HG02798 (cell line): Measurements from ENCODE around the gene KCNK7.

Experiments used
- ATAC-seq: cut with Tn5 transposase; IDR thresholded peaks from one replicate; pipeline ENCODE4 v1.9.1; 2021; ENCODE audit warnings: mild to moderate bottlenecking; ENCODE audit not compliant: unreplicated experiment, poor library complexity

Gene KCNK7

DNA sequence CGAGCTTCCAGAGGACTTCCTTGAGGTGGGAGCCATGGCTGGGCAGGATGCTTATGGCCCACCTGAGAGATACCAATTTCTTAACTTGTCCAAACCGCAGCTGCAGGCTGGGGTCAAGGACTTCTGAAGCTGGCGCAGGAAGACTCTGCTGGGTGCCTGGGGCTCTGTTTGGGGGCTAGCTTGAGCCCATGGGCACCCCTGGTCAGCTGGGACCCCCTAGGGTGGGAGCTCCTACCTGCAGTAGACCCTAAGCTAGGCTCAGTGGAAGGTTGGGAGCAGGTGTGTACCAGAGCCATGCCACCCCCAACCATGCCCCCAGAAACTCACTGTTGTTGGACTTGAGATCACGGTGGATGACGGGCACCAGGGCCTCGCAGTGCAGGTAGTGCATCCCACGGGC is 17.1 kb upstream of the KCNK7 start:
- ATAC-seq: no peak

DNA sequence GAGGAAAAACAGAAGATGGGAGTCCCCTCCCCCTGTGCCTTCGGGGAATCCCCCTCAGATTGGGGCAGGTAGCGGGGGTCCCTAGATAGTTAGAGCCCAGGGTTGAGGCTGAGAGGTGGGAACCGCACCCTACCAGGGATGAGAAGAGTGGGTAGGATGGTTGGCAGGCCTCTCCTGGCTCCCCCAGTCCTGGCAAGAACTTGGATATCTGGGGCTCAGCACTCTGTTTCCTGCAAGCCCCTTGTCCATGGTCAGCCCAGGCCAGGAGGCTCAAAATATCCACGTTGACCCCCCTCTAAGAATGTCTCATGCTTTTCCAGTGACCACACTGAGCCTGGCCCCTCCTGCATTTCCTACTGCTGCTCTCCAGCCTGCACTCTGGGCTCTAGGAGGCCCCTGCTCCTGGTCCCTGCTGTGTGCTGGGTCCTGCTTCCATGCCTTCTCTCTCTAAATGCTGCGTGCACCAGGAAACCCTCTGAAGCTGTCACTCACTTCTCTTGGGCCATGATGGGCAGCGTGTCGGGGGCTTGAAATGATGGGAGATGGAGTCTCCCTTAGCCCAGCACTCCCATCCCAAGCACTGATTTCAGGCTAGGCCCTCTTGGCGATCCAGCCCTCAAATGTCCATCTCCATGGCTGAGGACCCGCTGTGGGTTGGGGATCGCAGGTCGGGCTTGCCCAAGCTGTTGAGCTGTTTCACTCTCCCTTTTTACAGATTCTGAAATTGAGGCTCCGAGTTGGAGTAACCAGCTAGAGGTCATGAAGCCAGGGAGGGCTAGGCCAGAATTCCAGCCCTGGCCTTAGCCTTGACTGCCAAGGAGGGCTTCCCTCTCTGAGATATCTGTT is 16.4 kb upstream of the KCNK7 start:
- no peak for ATAC-seq

DNA sequence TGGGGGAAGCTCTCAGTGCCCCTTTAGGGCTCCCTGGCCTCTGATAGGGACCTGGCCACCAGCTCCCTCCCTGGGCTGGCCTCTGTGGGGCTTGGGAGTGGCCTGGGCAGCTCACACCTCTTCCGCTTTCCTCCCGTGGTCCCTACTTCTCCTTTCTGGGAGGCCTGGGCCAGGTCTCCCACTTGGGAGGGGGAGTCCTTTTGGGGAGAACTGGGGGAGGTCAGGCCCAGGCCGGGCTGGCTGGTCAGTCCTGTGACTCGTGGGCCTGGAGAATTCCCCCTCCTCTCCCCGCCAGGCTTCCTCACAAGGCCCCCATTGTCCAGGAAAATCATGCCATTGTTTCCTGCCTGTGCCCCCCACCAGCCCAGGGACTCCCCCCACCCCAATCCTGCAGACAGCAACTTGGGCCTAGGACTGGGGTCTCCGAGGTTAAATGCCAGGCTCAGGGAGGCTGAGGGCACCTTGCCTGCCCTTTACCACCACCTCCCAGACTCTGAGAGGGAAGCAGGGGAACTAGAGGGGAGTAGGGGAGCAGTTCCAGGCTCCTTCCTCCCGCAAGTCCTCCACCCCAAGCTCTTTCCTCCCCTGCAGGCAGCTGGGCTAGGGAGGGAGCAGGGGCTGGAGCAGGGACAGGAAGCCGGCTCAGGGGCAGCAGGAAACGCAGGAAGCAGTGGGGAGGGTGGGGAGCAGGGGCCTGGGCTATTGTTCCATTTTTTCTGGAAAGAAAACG is 15.6 kb upstream of the KCNK7 start:
- no peak for ATAC-seq

DNA sequence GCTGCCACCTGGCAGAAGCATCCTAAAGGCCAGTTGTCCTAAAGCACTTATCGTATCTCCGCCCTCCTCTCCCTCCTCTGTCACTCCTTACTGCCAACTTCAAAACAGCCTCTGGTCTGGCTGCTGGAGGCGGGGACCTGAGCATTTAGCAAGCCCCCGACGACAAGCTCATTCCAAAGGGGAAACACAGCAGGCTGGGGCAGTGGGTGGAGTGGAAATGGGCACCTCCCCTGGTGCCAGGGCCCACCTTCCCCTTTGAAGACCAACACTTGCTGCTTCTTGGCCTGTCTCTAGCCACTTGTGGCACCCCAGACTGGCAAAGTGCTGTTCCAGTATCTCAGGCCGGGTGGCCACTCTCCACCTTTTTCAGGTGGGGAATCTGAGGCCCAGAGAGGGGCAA is 14.8 kb upstream of the KCNK7 start:
- no peak for ATAC-seq

DNA sequence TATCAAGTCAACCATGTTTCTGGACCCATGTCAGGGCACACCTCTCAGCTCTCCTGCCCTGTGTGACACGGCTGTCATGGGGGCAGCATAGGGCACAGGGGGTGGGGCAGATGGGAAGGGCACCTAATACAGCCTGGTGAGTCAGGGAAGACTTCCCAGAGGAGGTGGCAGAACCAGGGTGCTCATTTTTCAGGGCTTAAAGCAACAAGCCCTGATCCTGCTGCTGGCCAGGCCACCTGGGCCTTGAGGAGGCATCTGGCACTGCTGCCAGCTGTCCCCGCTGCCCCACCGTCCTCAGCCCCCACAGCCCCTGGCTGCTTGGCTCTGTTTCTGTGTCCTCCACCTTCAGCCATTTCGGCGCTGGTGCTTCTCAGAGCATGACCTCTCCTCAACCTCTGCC is 14.1 kb upstream of the KCNK7 start:
- no peak for ATAC-seq

DNA sequence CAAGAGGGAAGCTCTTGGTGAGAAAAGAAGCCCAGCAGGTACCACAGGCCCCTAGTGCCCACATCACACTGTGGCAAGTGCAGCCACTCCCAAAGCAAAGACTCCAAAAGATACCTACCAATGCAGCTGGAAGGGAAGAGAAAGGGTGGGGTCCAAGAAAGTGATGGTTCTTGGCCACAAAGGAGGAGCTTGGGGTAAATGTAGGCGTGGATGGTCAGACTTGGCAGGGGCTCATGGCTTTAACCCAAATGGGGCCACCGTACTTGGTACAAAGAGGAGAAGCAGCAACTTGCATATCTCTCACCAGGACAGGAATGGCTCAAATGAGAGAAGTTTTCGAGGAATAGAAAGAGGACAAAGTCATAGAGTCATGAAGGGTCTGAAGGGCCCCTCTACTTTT is 13.6 kb upstream of the KCNK7 start:
- no peak for ATAC-seq

DNA sequence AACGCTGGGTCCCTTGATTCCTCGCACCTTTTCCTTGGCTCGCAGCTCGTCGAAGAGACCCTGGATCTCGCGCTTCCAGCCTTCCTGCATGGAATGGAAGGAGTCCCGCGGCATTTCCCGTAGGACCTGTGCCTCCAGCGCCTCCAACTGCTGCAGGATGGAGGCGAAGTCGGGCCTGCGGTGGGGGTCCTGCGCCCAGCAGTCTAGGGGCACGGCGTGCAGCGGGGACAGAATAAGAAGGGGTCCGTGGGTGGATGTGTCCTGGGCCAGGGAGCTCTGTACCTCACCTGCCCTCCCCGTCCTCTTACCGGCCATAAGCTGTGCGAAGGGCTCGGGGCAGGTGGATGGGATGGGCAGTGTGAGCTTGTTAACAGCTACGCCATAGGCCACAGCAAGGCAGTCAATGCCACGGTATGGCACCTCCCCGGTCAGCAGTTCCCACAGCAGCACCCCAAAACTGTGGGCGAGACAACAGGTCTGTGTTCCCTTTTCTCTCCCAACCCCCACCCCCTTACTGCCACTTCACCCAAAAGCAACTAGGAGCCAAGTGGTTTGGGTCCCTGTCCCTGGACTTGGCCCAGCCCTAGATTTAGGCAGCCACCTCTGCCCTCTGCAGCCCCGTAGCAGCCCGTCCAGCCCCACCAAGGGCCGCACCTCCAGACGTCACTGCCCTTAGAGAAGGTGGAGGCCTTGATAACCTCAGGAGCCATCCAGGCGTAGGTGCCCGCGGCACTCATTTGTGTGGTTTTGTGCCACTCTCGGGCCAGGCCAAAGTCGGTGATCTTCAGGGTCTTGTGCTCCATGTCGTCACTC is 12.2 kb upstream of the KCNK7 start:
- no peak for ATAC-seq

DNA sequence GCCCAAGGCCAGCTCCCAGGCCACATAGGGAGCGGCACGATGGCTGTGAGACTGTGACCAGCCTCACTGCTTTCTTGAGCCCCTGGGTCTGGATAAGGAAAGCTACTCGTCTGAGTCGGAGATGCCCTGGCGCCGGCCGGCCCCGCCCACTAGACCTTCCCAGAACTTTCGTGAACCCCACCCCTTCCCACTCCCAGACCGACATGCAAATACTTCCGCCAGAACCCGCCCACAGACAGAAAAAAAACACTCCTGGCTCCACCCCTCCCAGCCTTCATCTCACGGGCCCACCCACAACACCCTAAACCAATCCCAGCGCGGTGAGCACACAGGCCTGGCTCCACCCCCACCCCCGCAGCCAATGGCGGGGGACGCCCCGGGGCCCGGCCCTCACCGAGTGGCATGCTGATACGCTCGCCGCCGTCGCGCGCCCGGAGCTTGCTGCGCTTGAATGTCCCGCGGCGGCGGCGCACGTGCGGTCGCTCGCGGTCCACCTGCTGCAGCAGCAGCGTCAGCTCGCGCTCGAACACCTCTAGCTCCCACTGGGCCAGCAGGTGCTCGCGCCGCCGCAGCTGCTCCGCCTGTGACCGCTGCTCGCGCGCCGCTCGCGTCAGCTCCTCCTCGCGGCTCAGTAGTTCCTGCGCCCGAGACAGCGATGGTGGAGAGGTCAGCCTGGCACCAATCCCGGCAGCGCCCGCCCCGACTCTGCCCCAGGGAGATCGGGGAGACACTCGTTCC is 11.4 kb upstream of the KCNK7 start:
- ATAC-seq: no peak

DNA sequence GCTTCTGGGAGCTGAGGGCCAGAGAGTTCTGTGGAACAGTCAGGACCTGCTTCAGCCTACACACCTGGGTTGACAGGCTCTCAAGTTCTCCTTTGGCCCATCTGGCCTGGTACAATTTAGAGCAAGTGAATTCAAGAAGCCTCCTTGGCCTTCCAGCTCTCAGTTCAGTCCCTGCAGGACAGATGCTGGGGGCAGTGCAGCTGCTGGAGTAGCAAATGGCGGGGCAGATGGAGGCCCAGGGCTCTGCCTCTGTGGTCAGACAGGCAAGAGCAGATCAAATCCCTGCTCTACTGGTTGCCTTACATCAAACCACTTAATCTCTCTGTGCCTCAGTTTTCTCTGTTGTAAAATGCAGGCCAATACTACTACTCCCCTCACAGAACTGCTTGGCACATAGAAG is 8.7 kb upstream of the KCNK7 start:
- ATAC-seq: no peak

DNA sequence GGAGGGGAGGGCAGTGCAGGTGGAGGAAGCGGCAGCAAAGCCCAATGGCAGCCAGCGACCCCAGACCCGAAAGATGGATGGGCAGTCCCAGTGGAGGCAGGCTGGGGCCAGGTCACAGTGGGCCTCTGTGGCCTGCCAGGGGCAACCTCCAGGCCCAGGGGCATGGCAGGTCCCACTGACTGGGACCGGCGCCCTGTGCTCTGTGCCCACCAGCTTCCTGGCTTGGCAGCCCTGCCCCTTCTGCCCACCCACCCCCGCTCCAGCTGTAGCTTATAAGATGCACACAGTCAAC is 4.3 kb upstream of the KCNK7 start:
- ATAC-seq: no peak

DNA sequence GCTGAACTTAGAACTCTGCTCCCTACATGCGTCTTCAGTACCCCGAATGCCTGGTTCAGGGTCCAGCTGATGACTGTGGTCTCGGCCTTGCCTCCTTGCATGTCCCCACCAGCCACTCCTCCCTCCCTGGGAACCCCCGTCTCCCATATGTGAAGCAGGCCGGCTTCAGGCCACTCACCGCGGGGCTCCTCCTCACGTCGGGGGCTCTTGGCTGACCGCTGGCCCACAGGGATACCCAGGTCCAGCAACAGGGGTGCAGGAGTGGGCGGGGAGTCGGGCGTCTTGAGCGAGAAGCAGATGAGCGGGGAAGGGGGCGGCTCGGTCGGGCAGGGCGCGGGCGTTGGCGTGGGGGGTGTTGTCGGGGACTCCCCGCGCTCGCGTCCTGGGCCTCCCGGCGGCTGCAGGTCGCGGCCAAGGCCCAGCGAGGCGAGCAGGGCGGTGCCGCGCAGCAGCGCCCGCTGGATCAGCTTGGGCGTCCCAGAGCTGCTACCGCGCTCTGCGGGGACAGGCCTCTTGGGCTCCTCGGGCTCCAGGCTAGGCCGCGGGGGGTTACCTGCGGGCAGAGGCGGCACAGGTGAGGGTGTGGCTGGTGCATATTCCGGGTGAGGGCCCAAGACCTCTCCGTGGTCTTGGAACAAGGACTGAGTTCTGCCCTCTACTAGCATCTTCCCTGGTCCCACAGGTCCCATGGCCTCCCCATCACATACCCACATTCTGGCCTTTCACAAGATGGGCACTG is 3.8 kb upstream of the KCNK7 start:
- ATAC-seq: no peak

DNA sequence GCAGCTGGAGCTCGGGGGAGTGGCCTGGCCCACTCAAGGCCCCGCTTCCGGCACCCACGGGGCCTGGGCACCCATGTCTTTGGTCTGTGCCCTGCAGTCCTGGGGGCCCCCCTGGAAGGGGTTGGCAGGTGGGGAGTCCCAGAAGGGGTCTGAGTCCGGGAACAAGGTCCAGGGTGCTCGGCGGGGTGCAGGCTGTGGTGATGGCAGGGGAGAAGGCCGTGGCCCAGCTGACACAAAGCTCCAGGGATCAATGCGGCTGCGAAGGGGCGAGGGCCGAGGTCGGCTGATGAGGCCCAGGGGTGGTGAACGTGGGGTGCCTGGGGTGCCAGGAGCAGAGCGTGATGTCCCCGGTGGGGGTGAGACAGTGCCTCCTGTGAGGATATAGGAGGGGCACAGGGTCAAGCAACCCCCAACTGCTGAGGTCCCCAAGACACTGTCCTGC is 2.7 kb upstream of the KCNK7 start:
- no peak for ATAC-seq

DNA sequence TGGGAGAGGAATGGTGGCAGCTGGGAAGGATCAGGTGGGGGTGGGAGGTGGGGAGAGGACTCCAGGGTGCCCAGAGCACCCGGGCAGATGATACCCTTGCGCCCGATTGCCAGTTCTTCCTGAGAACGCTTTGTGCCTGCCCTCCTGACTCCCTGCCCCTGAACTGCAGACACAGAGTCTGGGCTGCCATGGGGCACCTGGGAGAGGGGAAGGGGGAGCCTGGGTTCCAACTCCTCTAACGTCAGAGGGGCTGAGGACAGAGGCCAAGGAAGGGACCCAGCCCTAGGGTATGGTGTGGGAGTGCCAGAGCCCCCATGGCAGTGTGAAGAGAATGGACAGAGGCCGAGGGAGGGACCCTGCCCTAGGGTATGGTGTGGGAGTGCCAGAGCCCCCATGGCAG is 920 bp upstream of the KCNK7 start:
- ATAC-seq: no peak

DNA sequence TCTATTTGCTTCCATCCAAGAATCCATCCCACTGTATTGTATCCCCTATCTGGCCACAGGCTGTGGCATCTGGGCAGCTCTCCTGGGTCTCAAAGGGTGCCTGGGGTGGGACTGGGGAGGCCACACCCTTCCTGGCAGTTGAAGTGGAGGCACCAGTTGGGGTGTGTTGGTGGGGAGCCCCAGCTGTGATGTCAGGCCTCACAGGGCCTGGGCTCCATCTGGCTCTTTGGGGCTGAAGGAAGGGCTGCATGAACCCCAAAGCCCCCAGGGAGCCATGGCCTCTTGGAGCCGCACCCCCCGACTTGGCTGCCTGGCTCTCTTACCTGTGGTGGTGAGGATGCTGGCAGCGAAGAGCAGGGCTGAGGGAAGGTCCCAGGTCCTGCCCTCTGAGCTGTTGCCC is 469 bp downstream of the KCNK7 start:
- ATAC-seq: no peak

DNA sequence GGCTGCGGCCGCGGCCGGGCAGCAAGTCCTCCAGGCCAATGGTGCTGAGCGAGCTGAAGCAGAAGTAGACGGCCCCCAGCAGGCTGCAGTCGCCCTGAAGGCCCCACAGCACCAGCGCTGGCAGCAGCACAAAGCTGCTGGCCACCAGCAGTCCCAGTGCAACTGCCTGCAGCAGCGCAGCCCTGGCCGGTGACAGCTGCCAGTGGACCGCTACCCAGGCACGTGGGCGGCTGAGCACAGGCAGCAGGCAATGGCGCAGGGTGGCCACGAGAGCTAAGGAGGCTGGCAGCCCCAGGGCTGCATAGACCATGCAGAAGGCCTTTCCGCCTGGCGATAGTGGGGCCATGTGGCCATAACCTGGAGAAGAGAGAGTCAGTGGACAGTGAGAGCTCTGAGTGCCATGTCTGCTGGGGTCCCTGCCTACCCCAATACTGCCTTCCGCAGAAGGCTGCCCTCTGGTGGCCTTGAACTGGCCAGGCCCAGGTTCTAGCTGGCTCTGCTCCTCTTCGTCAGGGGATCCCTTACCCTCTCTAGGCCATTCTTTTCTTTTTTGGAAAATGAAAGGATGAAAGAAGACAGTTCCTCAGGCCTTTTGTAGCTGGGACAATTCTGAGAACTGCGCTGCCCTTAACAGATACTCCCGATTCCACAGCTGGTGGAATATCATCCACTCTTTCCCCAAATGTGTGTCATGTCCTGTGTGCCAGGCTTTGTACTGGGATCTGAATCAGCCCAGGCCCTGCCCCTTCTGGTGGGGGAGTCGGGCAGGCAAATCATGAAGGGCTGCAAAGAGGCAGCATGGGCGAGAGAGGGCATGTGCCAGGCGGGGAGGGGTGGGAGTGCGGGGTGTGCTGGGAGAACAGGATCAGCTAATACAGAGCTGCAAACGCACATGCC is 1.8 kb downstream of the KCNK7 start:
- ATAC-seq: no peak

DNA sequence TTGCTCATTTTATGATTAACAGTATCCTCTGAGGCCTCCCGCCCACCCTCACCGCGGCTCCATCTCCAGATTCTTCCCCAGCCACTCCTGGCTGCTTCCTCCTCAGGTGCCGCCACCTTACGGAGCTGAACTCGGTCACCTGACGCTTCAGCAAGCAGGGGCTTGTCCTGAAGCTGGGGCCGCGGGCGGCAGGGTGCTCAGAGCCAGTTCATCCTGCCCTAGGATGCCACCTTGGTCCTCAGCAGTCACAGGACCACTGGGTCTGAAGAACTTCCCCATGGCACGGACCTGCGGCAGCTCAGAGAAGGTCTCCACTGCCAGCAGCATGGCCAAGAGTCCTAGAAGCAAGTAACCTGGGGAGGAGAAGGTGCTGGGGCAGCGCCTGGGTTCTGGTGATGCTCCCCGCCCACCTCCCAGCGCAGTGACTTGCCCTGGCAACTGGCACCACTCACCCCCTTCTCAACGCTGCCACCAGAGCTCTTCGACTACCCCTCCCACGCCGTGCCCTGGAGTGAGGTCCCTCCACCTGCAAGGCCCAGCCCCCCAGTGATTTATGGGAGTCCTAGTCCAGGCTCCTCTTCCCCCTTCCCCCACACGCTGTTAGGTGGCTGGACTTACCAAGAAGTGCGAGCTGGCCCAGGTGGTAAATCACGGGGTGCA is 2.6 kb downstream of the KCNK7 start:
- no peak for ATAC-seq

DNA sequence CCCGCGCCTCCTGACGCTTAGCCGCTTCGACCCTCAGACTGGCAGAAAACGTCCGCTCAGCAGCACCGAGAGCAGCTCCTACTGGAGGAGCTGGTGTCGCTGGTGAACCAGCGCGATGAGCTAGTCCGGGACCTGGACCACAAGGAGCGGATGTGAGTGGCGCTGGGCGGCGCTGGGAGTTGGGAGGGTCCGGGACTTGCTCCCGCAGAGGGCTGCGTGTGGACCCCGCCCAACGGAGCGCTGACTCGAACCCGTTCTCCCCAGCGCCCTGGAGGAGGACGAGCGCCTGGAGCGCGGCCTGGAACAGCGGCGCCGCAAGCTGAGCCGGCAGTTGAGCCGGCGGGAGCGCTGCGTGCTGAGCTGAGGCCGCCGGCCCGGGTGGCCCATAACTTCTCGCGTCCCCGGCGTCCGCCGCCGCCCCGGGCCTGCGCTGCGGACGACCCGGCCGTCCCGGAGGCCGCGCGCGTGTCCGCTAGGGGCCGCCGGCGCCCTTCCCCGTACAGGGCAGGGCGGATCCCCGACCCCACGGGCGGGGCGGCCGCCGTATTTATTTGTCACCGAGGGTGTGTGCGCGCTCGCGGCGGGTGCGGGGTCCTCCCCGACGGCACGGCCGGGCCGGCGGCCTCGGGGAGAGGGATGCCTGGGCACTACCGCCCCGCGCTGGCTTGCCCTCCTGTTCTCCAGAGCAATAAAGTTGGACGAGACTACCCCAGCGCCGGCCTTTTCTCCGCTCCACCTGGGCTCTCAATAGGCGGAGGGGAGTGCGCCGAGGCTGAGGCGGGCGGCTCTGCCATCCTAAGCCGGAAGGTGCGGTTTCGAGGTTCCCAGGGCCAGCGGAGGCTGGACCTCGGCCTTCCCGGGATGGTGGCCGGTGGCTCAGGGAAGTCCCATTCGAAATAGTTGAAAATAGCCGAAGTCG is 3.4 kb downstream of the KCNK7 start:
- no peak for ATAC-seq
